ENCODE results near the gene ERG.

GRCh38 chr21:38340131-38340530 is 158.1 kb downstream of the ERG start:
- TF ChIP-seq CTCF (IDR thresholded peaks at IDR 0.05) (no peak), POLR2A (IDR thresholded peaks at IDR 0.05; ENCODE audit: low read depth) (no peak)

Measured in esophagus muscularis mucosa (tissue), 3 donors.